Mammary epithelial cell (primary cell): ENCODE results near the gene KCNRG.

ENCODE experiments used
- CTCF ChIP-seq, 2 donors: IDR thresholded peaks in 1 of 2; conservative IDR thresholded peaks in 1 of 2; 2 replicates each; pipeline ENCODE4 v1.5.1; 2011 to 2012; ENCODE audit warnings: inconsistent platforms in 2 of 2, low read length in 2 of 2, mild to moderate bottlenecking in 2 of 2, control low read depth in 1 of 2, low read depth in 1 of 2; ENCODE audit not compliant: insufficient read depth in 1 of 2; ENCODE audit errors: extremely low read depth in 1 of 2
- EZH2 ChIP-seq: IDR thresholded peaks from 2 replicates; pipeline ENCODE4 v1.6.1; 2012; ENCODE audit warnings: low read length, inconsistent platforms, borderline replicate concordance

DNA sequence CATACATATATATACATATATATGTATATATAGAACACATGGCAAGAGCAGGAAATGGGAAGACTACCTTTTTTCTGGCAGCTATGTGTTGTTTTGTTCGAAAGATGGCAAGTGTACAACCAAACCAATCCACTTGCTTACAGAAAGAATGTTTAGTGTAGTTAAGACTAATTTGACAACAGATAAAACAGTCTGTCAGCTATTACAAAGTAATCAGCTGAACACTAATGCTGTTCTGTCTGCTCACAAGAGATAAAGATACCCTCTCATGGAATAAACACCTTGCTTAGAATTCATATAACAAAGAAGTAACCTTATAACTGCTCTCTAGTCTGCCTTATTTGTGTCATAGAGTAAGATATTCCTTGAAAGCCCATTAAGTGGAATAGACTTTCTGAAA lies 858 bp upstream of the KCNRG start:
- TF ChIP-seq CTCF (conservative IDR thresholded peaks at IDR 0.05 in 1 of 2, IDR thresholded peaks at IDR 0.05 in 1 of 2; ENCODE audit: extremely low read depth in 1 of 2, insufficient read depth in 1 of 2, low read depth in 1 of 2, low read length in 2 of 2) (no peak), EZH2 (no peak)
